Epithelial cell of proximal tubule (primary cell): Measurements from ENCODE around the gene PPIP5K2. TPM values are rescaled to one million over a fixed set of nuclear protein-coding genes. Genes with fewer than 3 reads are reported as not detected.
"Not testable (repeated sequence)": the region's sequence is repeated elsewhere in the genome, so short reads cannot be mapped to it uniquely, and the experiment has no call there.

Source experiments
- DNase-seq: peaks from one replicate; pipeline ENCODE4 v3.0.0-alpha.2; 2011; ENCODE audit warnings: low read depth
- H3K4me3 ChIP-seq: 2 replicates; pipeline ENCODE4 v1.5.1; 2011; ENCODE audit warnings: low read depth, mild to moderate bottlenecking, low read length
- total RNA-seq: library from RNA; depleted of rRNA; stranded (reverse); fragments of >200 nt; gene quantifications from 2 replicates; pipeline ENCODE4 v1.2.3, GENCODE V29; 2015
- TF ChIP-seq, protein P1 (sequence below): conservative IDR thresholded peaks from 2 replicates; pipeline ENCODE4 v1.5.1; 2012; ENCODE audit warnings: low read depth, mild to moderate bottlenecking, low read length

Gene PPIP5K2
- total RNA-seq, 1 donor from 2014 or later = 19.5 TPM

DNA sequence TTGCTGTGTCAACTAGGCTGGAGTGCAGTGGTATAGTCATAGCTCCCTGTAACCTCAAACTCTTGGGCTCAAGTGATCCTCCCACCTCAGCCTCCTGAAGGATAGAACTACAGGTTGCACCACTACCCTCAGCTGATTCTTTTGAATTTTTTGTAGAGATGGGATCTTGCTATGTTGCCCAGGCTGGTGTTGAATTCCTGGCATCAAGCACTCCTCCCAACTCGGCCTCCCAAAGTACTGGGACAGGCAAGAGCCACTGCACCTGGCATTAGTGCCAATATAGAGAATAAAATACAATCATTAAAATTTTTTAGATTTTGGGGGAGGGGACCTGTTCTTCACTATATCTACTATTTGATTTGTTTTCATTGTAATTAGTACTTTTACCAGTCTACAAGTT, 15.4 kb downstream of the PPIP5K2 start:
- no peak for DNase-seq
- no peak overlapping the region for H3K4me3 ChIP-seq
- TF ChIP-seq, protein P1, sequence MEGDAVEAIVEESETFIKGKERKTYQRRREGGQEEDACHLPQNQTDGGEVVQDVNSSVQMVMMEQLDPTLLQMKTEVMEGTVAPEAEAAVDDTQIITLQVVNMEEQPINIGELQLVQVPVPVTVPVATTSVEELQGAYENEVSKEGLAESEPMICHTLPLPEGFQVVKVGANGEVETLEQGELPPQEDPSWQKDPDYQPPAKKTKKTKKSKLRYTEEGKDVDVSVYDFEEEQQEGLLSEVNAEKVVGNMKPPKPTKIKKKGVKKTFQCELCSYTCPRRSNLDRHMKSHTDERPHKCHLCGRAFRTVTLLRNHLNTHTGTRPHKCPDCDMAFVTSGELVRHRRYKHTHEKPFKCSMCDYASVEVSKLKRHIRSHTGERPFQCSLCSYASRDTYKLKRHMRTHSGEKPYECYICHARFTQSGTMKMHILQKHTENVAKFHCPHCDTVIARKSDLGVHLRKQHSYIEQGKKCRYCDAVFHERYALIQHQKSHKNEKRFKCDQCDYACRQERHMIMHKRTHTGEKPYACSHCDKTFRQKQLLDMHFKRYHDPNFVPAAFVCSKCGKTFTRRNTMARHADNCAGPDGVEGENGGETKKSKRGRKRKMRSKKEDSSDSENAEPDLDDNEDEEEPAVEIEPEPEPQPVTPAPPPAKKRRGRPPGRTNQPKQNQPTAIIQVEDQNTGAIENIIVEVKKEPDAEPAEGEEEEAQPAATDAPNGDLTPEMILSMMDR = no peak

DNA sequence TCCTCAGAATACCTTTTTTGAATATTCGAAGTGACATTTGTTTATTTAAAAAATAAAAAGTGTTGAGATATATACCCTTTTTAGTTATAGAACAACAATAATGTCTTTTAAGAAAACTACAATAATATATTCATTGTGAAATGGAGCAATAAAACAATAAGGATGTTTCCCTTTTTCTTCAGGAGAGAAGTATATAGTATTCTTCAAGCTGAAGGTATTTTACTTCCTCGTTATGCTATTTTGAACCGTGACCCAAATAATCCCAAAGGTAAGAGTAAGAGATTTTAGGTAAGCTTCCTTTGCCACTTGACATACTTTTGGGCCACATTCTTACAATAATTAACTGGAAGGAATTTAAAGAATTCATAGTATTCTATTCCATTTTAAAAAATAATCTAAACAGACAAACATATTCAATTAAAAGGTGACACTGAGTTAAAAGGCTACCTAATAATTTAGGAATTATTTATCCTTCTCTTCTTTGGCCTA, 18.1 kb downstream of the PPIP5K2 start:
- TF ChIP-seq, protein P1 = no peak
- DNase-seq = no peak
- no peak overlapping the region for H3K4me3 ChIP-seq

DNA sequence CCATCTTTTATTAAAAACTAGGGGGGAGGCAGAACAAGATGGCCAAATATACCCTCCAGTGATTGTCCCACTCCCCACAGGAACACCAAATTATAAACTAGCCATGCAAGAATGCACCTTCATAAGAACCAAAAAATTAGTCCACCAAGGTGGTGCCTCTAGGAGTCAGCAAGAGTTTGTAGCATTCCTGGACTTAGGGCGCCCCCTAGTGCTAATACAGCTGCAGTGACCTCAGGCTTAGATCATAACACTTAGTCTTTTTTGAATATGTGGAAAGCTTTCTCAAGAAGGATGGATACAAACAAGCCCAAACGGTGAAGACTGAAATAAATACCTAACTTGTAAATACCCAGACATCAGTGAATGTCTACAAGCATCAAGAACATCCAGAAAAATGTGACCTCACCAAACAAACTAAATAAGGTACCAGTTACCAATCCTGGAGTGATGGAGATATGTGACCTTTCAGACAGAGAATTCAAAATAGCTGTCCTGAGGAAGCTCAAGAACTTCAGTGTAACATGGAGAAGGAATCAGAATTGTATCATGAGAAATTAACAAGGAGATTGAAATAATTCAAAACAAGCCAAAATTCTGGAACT, 19.3 kb downstream of the PPIP5K2 start:
- TF ChIP-seq, protein P1 = peak; percentile 97
- no peak overlapping the region for H3K4me3 ChIP-seq
- DNase-seq = no peak

DNA sequence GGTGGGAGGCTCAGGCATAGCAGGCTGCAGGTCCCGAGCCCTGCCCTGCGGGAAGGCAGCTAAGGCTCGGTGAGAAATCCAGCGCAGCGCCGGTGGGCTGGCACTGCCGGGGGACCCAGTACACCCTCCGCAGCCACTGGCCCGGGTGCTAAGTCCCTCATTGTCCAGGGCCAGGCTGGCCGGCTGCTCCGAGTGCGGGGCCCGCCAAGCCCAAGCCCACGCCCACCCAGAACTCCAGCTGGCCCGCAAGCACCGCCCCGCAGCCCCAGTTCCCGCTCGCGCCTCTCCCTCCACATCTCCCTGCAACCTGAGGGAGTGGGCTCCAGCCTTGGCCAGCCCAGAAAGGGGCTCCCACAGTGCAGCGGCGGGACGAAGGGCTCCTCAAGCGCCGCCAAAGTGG, 22.0 kb downstream of the PPIP5K2 start:
- not testable (repeated sequence) for H3K4me3 ChIP-seq, DNase-seq

DNA sequence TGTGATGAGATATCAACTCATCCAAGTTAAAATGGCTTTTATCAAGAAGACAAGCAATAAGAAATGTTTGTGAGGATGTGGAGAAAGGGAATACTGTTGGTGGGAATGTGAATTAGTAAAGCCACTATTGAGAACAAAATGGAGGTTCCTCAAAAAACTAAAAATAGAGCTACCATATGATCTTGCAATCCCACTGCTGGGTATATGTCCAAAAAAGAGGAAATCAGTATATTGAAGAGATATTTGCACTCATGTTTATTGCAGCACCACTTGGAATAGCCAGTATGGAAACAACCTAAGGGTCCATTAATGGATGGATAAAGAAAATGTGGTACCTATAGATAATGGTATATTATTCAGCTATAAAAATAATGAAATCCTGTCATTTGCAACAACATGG, 25.1 kb downstream of the PPIP5K2 start:
- TF ChIP-seq, protein P1 = no peak

DNA sequence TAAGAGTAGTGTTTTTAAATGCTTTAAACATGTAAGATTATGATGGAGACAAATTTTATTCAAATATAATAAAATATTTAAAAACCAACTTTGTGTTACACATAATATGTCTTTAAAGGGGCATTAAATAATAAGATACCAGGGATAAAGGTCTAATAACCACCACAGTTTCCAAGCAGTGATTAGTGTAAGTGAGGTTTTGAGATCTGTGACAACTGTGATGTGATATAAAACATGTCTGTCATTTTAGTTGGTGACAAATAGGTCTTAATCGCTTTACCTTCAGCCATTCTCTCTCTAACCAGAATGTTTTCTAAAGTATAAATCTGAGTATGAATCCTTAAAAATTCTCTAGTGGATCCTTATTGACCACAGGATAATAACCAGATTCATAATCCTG, 28.1 kb downstream of the PPIP5K2 start:
- no peak for DNase-seq
- H3K4me3 ChIP-seq = no peak overlapping the region
- TF ChIP-seq, protein P1 = no peak

More for the DNA sequence above, 25.1 kb downstream of the PPIP5K2 start:
- H3K4me3 ChIP-seq = no peak overlapping the region
- DNase-seq = no peak

DNA sequence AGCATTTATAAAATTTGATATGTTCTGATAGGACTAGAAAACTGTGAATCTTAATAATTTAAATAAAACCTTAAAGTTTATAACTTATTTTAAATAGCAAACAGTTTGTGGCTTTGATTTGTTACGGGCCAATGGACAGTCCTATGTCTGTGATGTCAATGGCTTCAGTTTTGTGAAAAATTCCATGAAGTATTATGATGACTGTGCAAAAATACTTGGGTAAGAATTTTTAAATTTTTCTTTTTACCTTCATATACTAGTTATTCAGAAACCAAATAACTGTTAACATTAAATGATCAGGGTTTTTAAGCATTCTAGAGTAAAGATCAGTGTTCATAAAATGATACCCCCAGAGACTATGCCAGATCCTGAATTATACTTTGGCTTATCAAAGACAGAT, 31.1 kb downstream of the PPIP5K2 start:
- DNase-seq = no peak
- TF ChIP-seq, protein P1 = no peak
- H3K4me3 ChIP-seq = no peak overlapping the region
